Panc1 (cell line): ENCODE results near the gene EPHB2.

ENCODE experiments used
- CTCF ChIP-seq: fragments of 450-650 bp; IDR thresholded peaks from 2 replicates; pipeline ENCODE4 v1.5.1; 2017; ENCODE audit warnings: mild to moderate bottlenecking
- POLR2AphosphoS5 ChIP-seq: IDR thresholded peaks from 2 replicates; pipeline ENCODE4 v1.6.1; 2012; ENCODE audit warnings: mild to moderate bottlenecking, low read depth, low read length, moderate library complexity
- REST ChIP-seq, 2 experiments: IDR thresholded peaks; 2 replicates each; pipeline ENCODE4 v1.6.1; 2011 to 2012; ENCODE audit warnings: low read depth in 2 of 2, control low read depth in 1 of 2, low read length in 1 of 2, mild to moderate bottlenecking in 1 of 2, moderate library complexity in 1 of 2; ENCODE audit not compliant: insufficient read depth in 1 of 2
- SIN3A ChIP-seq: IDR thresholded peaks from 2 replicates; pipeline ENCODE4 v1.6.1; 2012; ENCODE audit warnings: low read depth, mild to moderate bottlenecking, low read length, moderate library complexity, borderline replicate concordance; ENCODE audit not compliant: insufficient read depth

GRCh38 chr1:22889213-22889827 lies 178.7 kb downstream of the EPHB2 start:
- TF ChIP-seq CTCF (peak; percentile 90), POLR2AphosphoS5 (no peak), REST (IDR thresholded peaks at IDR 0.05; ENCODE audit: insufficient read depth in 1 of 2, low read depth in 2 of 2, low read length in 1 of 2) (no peak), SIN3A (no peak)
